HepG2 (cell line): Measurements from ENCODE around the gene HSPB6. TPM values are rescaled to one million over a fixed set of nuclear protein-coding genes. Genes with fewer than 3 reads are reported as not detected.

ENCODE experiments used
- BCL3 ChIP-seq: sonication (generic); formaldehyde crosslinking; IDR thresholded peaks from 2 replicates; pipeline ENCODE4 v1.5.1; 2020; ENCODE audit warnings: mild to moderate bottlenecking, missing genetic modification reagents, moderate library complexity
- BCLAF1 ChIP-seq: fragments of 450-650 bp; IDR thresholded peaks from 2 replicates; pipeline ENCODE4 v1.6.1; 2017; ENCODE audit warnings: mild to moderate bottlenecking
- CBX5 ChIP-seq: sonication (generic); formaldehyde crosslinking; IDR thresholded peaks from 2 replicates; pipeline ENCODE4 v1.4.0; 2020; ENCODE audit warnings: missing genetic modification reagents, borderline replicate concordance
- NRL ChIP-seq: sonication (generic); formaldehyde crosslinking; IDR thresholded peaks from 2 replicates; pipeline ENCODE4 v1.5.0; 2020; ENCODE audit warnings: missing genetic modification reagents, mild to moderate bottlenecking, moderate library complexity, borderline replicate concordance
- ONECUT2 ChIP-seq: sonication (generic); formaldehyde crosslinking; IDR thresholded peaks from 2 replicates; pipeline ENCODE4 v1.4.0; 2020; ENCODE audit warnings: missing genetic modification reagents
- PHB2 ChIP-seq: fragments of 450-650 bp; IDR thresholded peaks from 2 replicates; pipeline ENCODE4 v1.6.1; 2018; ENCODE audit not compliant: partially characterized antibody
- PHF8 ChIP-seq: sonication (generic); formaldehyde crosslinking; IDR thresholded peaks from 2 replicates; pipeline ENCODE4 v1.5.0; 2020; ENCODE audit warnings: missing genetic modification reagents
- SALL1 ChIP-seq: sonication (generic); formaldehyde crosslinking; IDR thresholded peaks from 2 replicates; pipeline ENCODE4 v1.8.0; 2022; ENCODE audit warnings: mild to moderate bottlenecking, missing genetic modification reagents
- SETDB1 ChIP-seq: sonication (generic); formaldehyde crosslinking; IDR thresholded peaks from 2 replicates; pipeline ENCODE4 v1.5.1; 2020; ENCODE audit warnings: missing genetic modification reagents, mild to moderate bottlenecking, borderline replicate concordance
- SP4 ChIP-seq: sonication (generic); formaldehyde crosslinking; IDR thresholded peaks from 2 replicates; pipeline ENCODE4 v1.8.1; 2023; ENCODE audit warnings: mild to moderate bottlenecking, missing genetic modification reagents
- TRIM24 ChIP-seq: sonication (generic); formaldehyde crosslinking; IDR thresholded peaks from 2 replicates; pipeline ENCODE4 v1.8.0; 2022; ENCODE audit warnings: mild to moderate bottlenecking, missing genetic modification reagents
- ZFP41 ChIP-seq: sonication (generic); formaldehyde crosslinking; IDR thresholded peaks from 2 replicates; pipeline ENCODE4 v1.4.0; 2020; ENCODE audit warnings: mild to moderate bottlenecking, missing genetic modification reagents, borderline replicate concordance
- ZFX ChIP-seq: sonication (generic); formaldehyde crosslinking; IDR thresholded peaks from 2 replicates; pipeline ENCODE4 v1.4.0; 2020; ENCODE audit warnings: mild to moderate bottlenecking, low read depth, missing genetic modification reagents, moderate library complexity
- ZGPAT ChIP-seq: IDR thresholded peaks from 2 replicates; pipeline ENCODE4 v1.6.1; 2016; ENCODE audit warnings: mild to moderate bottlenecking
- ZNF343 ChIP-seq: sonication (generic); formaldehyde crosslinking; IDR thresholded peaks from 2 replicates; pipeline ENCODE4 v1.4.0; 2020; ENCODE audit warnings: mild to moderate bottlenecking, missing genetic modification reagents
- ZNF513 ChIP-seq: sonication (generic); formaldehyde crosslinking; conservative IDR thresholded peaks from 2 replicates; pipeline ENCODE4 v1.5.0; 2020; ENCODE audit warnings: missing genetic modification reagents
- polyA plus RNA-seq, 8 experiments: library from polyadenylated mRNA; depleted of rRNA in 3 of 8; stranded (reverse) in 7 of 8; unstranded in 1 of 8; fragments of >200 nt; fragmentation: Illumina TruSeq in 4 of 8; extraction: Trizol in 4 of 8; gene quantifications; 2 replicates each; pipeline versions ENCODE4 v1.2.1 to v1.2.3, GENCODE V29; 2011 to 2016; ENCODE audit warnings: low read depth in 4 of 8, missing spikeins in 1 of 8, mixed read lengths in 1 of 8; ENCODE audit not compliant: insufficient read depth in 1 of 8
- total RNA-seq, 5 experiments: library from RNA; depleted of rRNA; stranded (reverse); fragments of >200 nt; fragmentation: Illumina TruSeq; extraction: Trizol; gene quantifications; 2 replicates each; pipeline ENCODE4 v1.2.3, GENCODE V29; 2016; ENCODE audit warnings: low read depth in 1 of 5
- TF ChIP-seq, protein P1 (sequence below): IDR thresholded peaks from 2 replicates; pipeline ENCODE4 v1.6.1; 2016; ENCODE audit warnings: low read depth
- TF ChIP-seq, protein P2 (sequence below): sonication (generic); formaldehyde crosslinking; IDR thresholded peaks from 2 replicates; pipeline ENCODE4 v1.9.0; 2022; ENCODE audit warnings: low read depth, missing genetic modification reagents

HSPB6 gene
- total and polyA plus RNA-seq, 2 of the 13 experiments (the other 11 are each of a cell fraction or from before 2014, with no cell fraction given), result 0.18 TPM; not detected in 1

DNA sequence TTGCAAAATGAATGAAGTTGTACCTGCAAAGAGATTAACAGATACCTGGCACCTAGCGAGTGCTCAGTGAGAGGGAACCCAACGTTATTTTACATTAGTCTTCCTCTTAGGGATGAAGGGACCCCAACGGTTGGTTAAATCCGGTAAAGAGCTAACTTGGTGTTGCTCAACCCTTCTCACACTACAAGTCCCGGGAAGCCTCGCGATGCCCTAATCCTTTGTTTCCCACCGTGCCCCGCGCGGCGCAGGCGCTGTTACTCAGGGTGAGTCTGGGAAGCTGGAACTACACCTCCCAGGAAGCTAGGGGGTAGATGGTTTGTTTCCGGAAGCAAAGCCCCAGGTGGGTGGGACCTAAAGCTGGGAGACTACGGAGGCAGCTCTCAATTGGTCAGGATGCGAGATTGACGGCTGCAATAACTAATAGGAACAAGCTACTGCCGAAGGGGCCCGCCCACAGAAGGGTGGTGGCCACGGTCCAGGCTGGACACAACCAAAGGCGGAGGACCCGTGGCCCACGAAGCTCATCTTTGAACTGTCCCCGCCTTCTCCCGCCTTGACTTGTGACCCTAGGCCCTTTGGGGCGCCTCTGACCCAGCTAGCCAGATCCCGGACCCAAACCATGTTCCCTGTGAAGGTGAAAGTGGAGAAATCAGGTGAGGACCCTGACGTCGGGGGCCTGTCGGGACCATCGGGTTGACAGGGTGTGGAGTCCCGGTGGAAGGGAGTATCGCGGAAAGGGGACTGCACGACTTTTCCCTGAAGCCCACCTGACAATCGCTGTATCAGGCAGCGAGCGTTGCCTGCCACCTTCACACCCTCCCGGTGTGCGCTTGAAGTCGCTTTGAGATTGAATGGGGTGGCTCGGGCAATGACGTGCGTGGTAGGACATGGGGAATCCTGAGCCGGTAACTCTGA lies 8.5 kb downstream of the HSPB6 start, which contains the start of gene LIN37 (continued):
- TF ChIP-seq, protein P1, sequence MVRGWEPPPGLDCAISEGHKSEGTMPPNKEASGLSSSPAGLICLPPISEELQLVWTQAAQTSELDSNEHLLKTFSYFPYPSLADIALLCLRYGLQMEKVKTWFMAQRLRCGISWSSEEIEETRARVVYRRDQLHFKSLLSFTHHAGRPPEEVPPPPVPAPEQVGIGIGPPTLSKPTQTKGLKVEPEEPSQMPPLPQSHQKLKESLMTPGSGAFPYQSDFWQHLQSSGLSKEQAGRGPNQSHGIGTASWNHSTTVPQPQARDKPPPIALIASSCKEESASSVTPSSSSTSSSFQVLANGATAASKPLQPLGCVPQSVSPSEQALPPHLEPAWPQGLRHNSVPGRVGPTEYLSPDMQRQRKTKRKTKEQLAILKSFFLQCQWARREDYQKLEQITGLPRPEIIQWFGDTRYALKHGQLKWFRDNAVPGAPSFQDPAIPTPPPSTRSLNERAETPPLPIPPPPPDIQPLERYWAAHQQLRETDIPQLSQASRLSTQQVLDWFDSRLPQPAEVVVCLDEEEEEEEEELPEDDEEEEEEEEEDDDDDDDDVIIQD (CRISPR knock-in tag), result no peak
- TF ChIP-seq ZNF343 (CRISPR knock-in tag) (no peak), ZFP41 (CRISPR knock-in tag) (no peak), TRIM24 (no peak), ZGPAT (peak; percentile 77), ONECUT2 (CRISPR knock-in tag) (no peak), PHF8 (CRISPR knock-in tag) (peak; percentile 89), BCLAF1 (no peak), SALL1 (CRISPR knock-in tag) (peak; percentile 63), PHB2 (no peak), SETDB1 (CRISPR knock-in tag) (no peak), CBX5 (CRISPR knock-in tag) (no peak), NRL (CRISPR knock-in tag) (peak; percentile 62; the same call in 1 of the 2 replicates), BCL3 (CRISPR knock-in tag) (peak; percentile 70; the same call in 1 of the 2 replicates), SP4 (CRISPR knock-in tag) (peak; percentile 97), ZFX (CRISPR knock-in tag) (peak; percentile 94), ZNF513 (CRISPR knock-in tag) (no peak)
- TF ChIP-seq, protein P2, sequence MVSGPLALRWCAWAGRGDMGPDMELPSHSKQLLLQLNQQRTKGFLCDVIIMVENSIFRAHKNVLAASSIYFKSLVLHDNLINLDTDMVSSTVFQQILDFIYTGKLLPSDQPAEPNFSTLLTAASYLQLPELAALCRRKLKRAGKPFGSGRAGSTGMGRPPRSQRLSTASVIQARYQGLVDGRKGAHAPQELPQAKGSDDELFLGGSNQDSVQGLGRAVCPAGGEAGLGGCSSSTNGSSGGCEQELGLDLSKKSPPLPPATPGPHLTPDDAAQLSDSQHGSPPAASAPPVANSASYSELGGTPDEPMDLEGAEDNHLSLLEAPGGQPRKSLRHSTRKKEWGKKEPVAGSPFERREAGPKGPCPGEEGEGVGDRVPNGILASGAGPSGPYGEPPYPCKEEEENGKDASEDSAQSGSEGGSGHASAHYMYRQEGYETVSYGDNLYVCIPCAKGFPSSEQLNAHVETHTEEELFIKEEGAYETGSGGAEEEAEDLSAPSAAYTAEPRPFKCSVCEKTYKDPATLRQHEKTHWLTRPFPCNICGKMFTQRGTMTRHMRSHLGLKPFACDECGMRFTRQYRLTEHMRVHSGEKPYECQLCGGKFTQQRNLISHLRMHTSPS (CRISPR knock-in tag), result no peak
